Measurements from ENCODE around the gene TRIM38.
"Not testable (repeated sequence)": the region's sequence is repeated elsewhere in the genome, so short reads cannot be mapped to it uniquely, and the experiment has no call there.

The TRIM38 gene

DNA sequence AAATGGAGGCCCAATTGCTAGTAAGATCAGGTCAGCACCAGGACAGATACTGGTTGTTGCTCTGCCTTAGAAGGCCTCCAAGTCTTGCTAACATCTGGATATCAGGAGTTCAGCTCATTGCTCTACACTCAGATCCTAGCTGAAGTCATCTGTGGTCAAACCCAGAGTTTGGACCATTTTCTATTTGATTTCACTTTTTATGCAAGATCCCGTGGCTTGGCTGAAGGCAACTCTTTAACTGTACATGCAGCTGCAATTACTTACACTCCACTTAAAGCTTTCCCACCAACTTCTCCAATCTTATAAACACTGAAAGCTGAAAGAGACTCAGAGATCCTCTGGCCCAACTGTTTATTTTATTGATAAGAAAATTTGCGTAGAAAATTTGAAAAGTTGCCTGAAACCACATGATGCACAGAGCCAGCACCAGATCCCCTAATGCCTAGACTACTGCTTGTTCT lies 34.8 kb upstream of the TRIM38 start:
- no peaks in the 10 kb centered on the region for H3K36me3 ChIP-seq (ENCODE audit: insufficient read depth, low read length)
- no peaks in the 10 kb centered on the region for H3K4me1 ChIP-seq (ENCODE audit: insufficient read depth, low read length)
- H3K9ac ChIP-seq (ENCODE audit: low read length), result no peak overlapping the region
- H3K4me3 ChIP-seq (ENCODE audit: low read depth in 1 of 2, low read length in 2 of 2), result no peak overlapping the region
- no peaks in the 10 kb centered on the region for H3K27me3 ChIP-seq (ENCODE audit: control insufficient read depth in 1 of 2, insufficient read depth in 2 of 2, low read length in 2 of 2)
- no peak overlapping the region for H3K27ac ChIP-seq (ENCODE audit: low read depth, low read length)
- H3K9me3 ChIP-seq (ENCODE audit: low read length), result no peaks in the 10 kb centered on the region

GRCh38 chr6:25928562-25929324 lies 33.9 kb upstream of the TRIM38 start:
- Histone ChIP-seq H3K27ac (ENCODE audit: low read depth, low read length) (no peak overlapping the region), H3K4me1 (ENCODE audit: insufficient read depth, low read length) (no peaks in the 10 kb centered on the region), H3K27me3 (ENCODE audit: control insufficient read depth in 1 of 2, insufficient read depth in 2 of 2, low read length in 2 of 2) (no peaks in the 10 kb centered on the region), H3K9me3 (ENCODE audit: low read length) (no peaks in the 10 kb centered on the region), H3K36me3 (ENCODE audit: insufficient read depth, low read length) (no peaks in the 10 kb centered on the region), H3K4me3 (ENCODE audit: low read depth in 1 of 2, low read length in 2 of 2) (no peak overlapping the region), H3K9ac (ENCODE audit: low read length) (no peak overlapping the region)

- not testable (repeated sequence) for H3K9ac ChIP-seq (ENCODE audit: low read length); H3K36me3 ChIP-seq (ENCODE audit: insufficient read depth, low read length); H3K9me3 ChIP-seq (ENCODE audit: low read length); H3K4me3 ChIP-seq (ENCODE audit: low read depth in 1 of 2, low read length in 2 of 2); H3K4me1 ChIP-seq (ENCODE audit: insufficient read depth, low read length); H3K27me3 ChIP-seq (ENCODE audit: control insufficient read depth in 1 of 2, insufficient read depth in 2 of 2, low read length in 2 of 2); H3K27ac ChIP-seq (ENCODE audit: low read depth, low read length)
Observed at GRCh38 chr6:25929785-25930184, 32.8 kb upstream of the TRIM38 start.

GRCh38 chr6:25930532-25931410 lies 31.8 kb upstream of the TRIM38 start, which contains the start of gene SLC17A2:
Gene SLC17A2, minus strand, starts transcription at chr6:25930691. Its CDS starts 4,895 bp downstream, at chr6:25925796.
- Histone ChIP-seq H3K27me3 (ENCODE audit: control insufficient read depth in 1 of 2, insufficient read depth in 2 of 2, low read length in 2 of 2) (no peaks in the 10 kb centered on the region), H3K27ac (ENCODE audit: low read depth, low read length) (no peak within 1 kb of the TSS), H3K4me1 (ENCODE audit: insufficient read depth, low read length) (no peaks in the 10 kb centered on the region), H3K9ac (ENCODE audit: low read length) (no peak within 1 kb of the TSS), H3K36me3 (ENCODE audit: insufficient read depth, low read length) (no peaks in the 10 kb centered on the region), H3K4me3 (ENCODE audit: low read depth in 1 of 2, low read length in 2 of 2) (no peak within 1 kb of the TSS), H3K9me3 (ENCODE audit: low read length) (no peaks in the 10 kb centered on the region)

- H3K4me1 ChIP-seq (ENCODE audit: insufficient read depth, low read length), result no peaks in the 10 kb centered on the region
- no peaks in the 10 kb centered on the region for H3K36me3 ChIP-seq (ENCODE audit: insufficient read depth, low read length)
- H3K9me3 ChIP-seq (ENCODE audit: low read length), result no peaks in the 10 kb centered on the region
- H3K9ac ChIP-seq (ENCODE audit: low read length), result no peak overlapping the region
- H3K27ac ChIP-seq (ENCODE audit: low read depth, low read length), result no peak overlapping the region
- H3K27me3 ChIP-seq (ENCODE audit: control insufficient read depth in 1 of 2, insufficient read depth in 2 of 2, low read length in 2 of 2), result no peaks in the 10 kb centered on the region
- H3K4me3 ChIP-seq (ENCODE audit: low read depth in 1 of 2, low read length in 2 of 2), result no peak overlapping the region
Observed at GRCh38 chr6:25931411-25931709, 31.2 kb upstream of the TRIM38 start.

GRCh38 chr6:25934156-25934555 lies 28.4 kb upstream of the TRIM38 start:
- Histone ChIP-seq H3K4me1 (ENCODE audit: insufficient read depth, low read length) (no peaks in the 10 kb centered on the region), H3K27ac (ENCODE audit: low read depth, low read length) (no peak overlapping the region), H3K9ac (ENCODE audit: low read length) (no peak overlapping the region), H3K9me3 (ENCODE audit: low read length) (no peaks in the 10 kb centered on the region), H3K27me3 (ENCODE audit: control insufficient read depth in 1 of 2, insufficient read depth in 2 of 2, low read length in 2 of 2) (no peaks in the 10 kb centered on the region), H3K36me3 (ENCODE audit: insufficient read depth, low read length) (no peaks in the 10 kb centered on the region), H3K4me3 (ENCODE audit: low read depth in 1 of 2, low read length in 2 of 2) (no peak overlapping the region)

DNA sequence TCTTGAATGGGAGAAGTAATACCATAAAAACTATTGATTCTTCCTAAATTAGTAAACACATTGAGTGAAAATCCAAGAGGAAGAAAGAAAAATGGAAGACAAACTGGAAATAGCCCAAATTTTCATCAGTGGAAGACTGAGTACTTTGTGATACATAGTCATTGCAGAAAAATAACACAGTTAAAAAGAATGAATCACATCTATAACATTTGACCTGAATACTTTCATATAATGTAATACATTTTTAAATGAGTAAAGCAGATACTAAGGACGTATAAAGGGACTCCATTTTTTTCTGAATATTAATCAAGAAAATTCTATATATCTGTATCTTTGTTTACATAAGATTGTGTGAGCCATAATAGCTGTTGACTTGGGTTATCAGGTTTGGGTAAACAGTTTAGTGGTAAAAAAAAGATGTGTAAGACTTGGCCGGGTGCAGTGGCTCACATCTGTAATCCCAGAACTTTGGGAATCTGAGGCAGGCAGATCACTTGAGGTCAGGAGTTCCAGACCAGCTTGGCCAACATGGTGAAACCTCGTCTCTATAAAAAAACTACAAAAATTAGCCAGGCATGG lies 27.8 kb upstream of the TRIM38 start:
- H3K4me3 ChIP-seq (ENCODE audit: low read depth in 1 of 2, low read length in 2 of 2), result no peak overlapping the region
- H3K9me3 ChIP-seq (ENCODE audit: low read length), result no peaks in the 10 kb centered on the region
- no peaks in the 10 kb centered on the region for H3K4me1 ChIP-seq (ENCODE audit: insufficient read depth, low read length)
- H3K27me3 ChIP-seq (ENCODE audit: control insufficient read depth in 1 of 2, insufficient read depth in 2 of 2, low read length in 2 of 2), result no peaks in the 10 kb centered on the region
- H3K36me3 ChIP-seq (ENCODE audit: insufficient read depth, low read length), result no peaks in the 10 kb centered on the region
- H3K9ac ChIP-seq (ENCODE audit: low read length), result no peak overlapping the region
- no peak overlapping the region for H3K27ac ChIP-seq (ENCODE audit: low read depth, low read length)

DNA sequence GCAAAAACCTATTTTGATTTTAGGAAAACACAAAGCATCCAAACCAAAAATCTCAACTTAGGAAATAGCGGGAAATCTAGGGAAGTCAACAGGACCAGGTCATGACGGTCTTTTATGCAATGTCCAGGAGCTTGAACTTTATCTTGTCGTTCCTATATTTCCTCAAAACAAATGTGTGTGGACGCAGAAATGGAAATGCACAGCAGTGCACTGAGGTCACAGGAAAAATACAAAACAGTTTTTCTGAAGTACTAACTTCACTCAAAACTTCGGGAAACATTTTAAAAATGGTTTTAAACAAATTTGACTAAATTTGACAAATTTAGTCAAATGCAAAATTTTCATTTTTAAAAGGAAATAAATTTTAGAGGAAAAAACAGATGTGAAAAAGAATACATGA lies 26.6 kb upstream of the TRIM38 start:
- Histone ChIP-seq H3K9ac (ENCODE audit: low read length) (no peak overlapping the region), H3K36me3 (ENCODE audit: insufficient read depth, low read length) (no peaks in the 10 kb centered on the region), H3K27ac (ENCODE audit: low read depth, low read length) (no peak overlapping the region), H3K27me3 (ENCODE audit: control insufficient read depth in 1 of 2, insufficient read depth in 2 of 2, low read length in 2 of 2) (no peaks in the 10 kb centered on the region), H3K4me1 (ENCODE audit: insufficient read depth, low read length) (no peaks in the 10 kb centered on the region), H3K4me3 (ENCODE audit: low read depth in 1 of 2, low read length in 2 of 2) (no peak overlapping the region), H3K9me3 (ENCODE audit: low read length) (no peaks in the 10 kb centered on the region)

- no peak overlapping the region for H3K4me3 ChIP-seq (ENCODE audit: low read depth in 1 of 2, low read length in 2 of 2)
- H3K4me1 ChIP-seq (ENCODE audit: insufficient read depth, low read length), result no peaks in the 10 kb centered on the region
- no peaks in the 10 kb centered on the region for H3K9me3 ChIP-seq (ENCODE audit: low read length)
- no peaks in the 10 kb centered on the region for H3K27me3 ChIP-seq (ENCODE audit: control insufficient read depth in 1 of 2, insufficient read depth in 2 of 2, low read length in 2 of 2)
- H3K27ac ChIP-seq (ENCODE audit: low read depth, low read length), result no peak overlapping the region
- H3K9ac ChIP-seq (ENCODE audit: low read length), result no peak overlapping the region
- H3K36me3 ChIP-seq (ENCODE audit: insufficient read depth, low read length), result no peaks in the 10 kb centered on the region
Observed at GRCh38 chr6:25939593-25939992, 23.0 kb upstream of the TRIM38 start.

- Histone ChIP-seq H3K9ac (ENCODE audit: low read length) (no peak overlapping the region), H3K4me3 (ENCODE audit: low read depth in 1 of 2, low read length in 2 of 2) (no peak overlapping the region), H3K9me3 (ENCODE audit: low read length) (no peaks in the 10 kb centered on the region), H3K4me1 (ENCODE audit: insufficient read depth, low read length) (no peaks in the 10 kb centered on the region), H3K27ac (ENCODE audit: low read depth, low read length) (no peak overlapping the region), H3K36me3 (ENCODE audit: insufficient read depth, low read length) (no peaks in the 10 kb centered on the region), H3K27me3 (ENCODE audit: control insufficient read depth in 1 of 2, insufficient read depth in 2 of 2, low read length in 2 of 2) (no peaks in the 10 kb centered on the region)
Observed at GRCh38 chr6:25942561-25943147, 19.9 kb upstream of the TRIM38 start.

DNA sequence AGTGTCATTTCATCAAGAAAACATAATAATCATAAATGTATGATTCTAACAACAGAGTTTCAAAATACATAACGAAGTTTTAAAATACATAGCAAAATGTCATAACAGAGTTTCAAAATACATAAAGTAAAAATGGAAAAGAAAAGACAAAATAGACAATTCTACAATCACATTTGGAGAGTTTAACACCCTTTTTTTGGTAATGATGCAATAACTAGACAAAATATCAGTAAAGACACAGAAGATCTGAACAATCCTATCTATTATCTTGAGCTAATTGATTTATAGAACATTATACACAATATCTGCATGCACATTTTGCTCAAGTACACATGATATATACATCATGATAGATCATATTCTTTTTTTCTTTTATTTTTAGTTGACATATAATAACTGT lies 18.7 kb upstream of the TRIM38 start:
- no peaks in the 10 kb centered on the region for H3K4me1 ChIP-seq (ENCODE audit: insufficient read depth, low read length)
- H3K9me3 ChIP-seq (ENCODE audit: low read length), result no peaks in the 10 kb centered on the region
- no peak overlapping the region for H3K27ac ChIP-seq (ENCODE audit: low read depth, low read length)
- H3K4me3 ChIP-seq (ENCODE audit: low read depth in 1 of 2, low read length in 2 of 2), result no peak overlapping the region
- no peak overlapping the region for H3K9ac ChIP-seq (ENCODE audit: low read length)
- no peaks in the 10 kb centered on the region for H3K27me3 ChIP-seq (ENCODE audit: control insufficient read depth in 1 of 2, insufficient read depth in 2 of 2, low read length in 2 of 2)
- no peaks in the 10 kb centered on the region for H3K36me3 ChIP-seq (ENCODE audit: insufficient read depth, low read length)

Measured in muscle layer of colon (tissue), 2 donors.